HEK293 (cell line): ENCODE results near the gene TESK2.

Source experiments
- CTCF ChIA-PET: fragments of 350-600 bp; formaldehyde crosslinking; extraction: SDS; loops from one replicate; lab custom pipeline; 2021; ENCODE audit warnings: antibody characterized with exemption; lab: Yijun Ruan, JAX
- POLR2A ChIA-PET: fragments of 300-600 bp; formaldehyde crosslinking; extraction: SDS; loops from one replicate; lab custom pipeline; 2020; ENCODE audit warnings: antibody characterized with exemption, inconsistent platforms; lab: Yijun Ruan, JAX
- H3K27ac ChIP-seq: fragments of 200-500 bp; sonication (Bioruptor generic); 2 replicates; pipeline ENCODE4 v1.5.1; 2014; ENCODE audit warnings: low read depth, low read length, control low read depth, inconsistent platforms; ENCODE audit errors: extremely low read depth
- H3K36me3 ChIP-seq, 2 experiments: fragments of 200-500 bp in 1 of 2; sonication (Bioruptor generic) in 1 of 2; 1 replicate in 1 of 2; 2 replicates in 1 of 2; pipeline ENCODE4 v1.5.1; 2014 to 2017; ENCODE audit warnings: inconsistent platforms in 2 of 2, low read length in 2 of 2; ENCODE audit not compliant: control insufficient read depth in 2 of 2, insufficient read depth in 1 of 2
- H3K4me1 ChIP-seq: fragments of 200-500 bp; sonication (Bioruptor generic); 2 replicates; pipeline ENCODE4 v1.5.1; 2014; ENCODE audit warnings: mild to moderate bottlenecking, low read length, inconsistent platforms; ENCODE audit not compliant: control insufficient read depth, insufficient read depth
- H3K4me3 ChIP-seq: 2 replicates; pipeline ENCODE4 v1.5.1; 2011; ENCODE audit warnings: low read depth, mild to moderate bottlenecking, control low read depth, low read length, moderate library complexity
- H3K9me3 ChIP-seq: fragments of 200-500 bp; sonication (Bioruptor generic); 2 replicates; pipeline ENCODE4 v1.5.1; 2014; ENCODE audit warnings: low read depth, low read length, inconsistent platforms; ENCODE audit not compliant: control insufficient read depth, insufficient read depth
- GLIS2 ChIP-seq: fragments of 450-650 bp; formaldehyde crosslinking; IDR thresholded peaks from 2 replicates; pipeline ENCODE4 v1.5.1; 2016; ENCODE audit warnings: missing biosample characterization, missing genetic modification characterization
- IKZF3 ChIP-seq: fragments of 450-650 bp; IDR thresholded peaks from 2 replicates; pipeline ENCODE4 v1.5.0; 2018; ENCODE audit warnings: missing biosample characterization, mild to moderate bottlenecking, missing genetic modification characterization, moderate library complexity
- KLF1 ChIP-seq: fragments of 450-650 bp; formaldehyde crosslinking; IDR thresholded peaks from 2 replicates; pipeline ENCODE4 v1.5.1; 2016; ENCODE audit warnings: missing biosample characterization, missing genetic modification characterization
- KLF16 ChIP-seq: fragments of 450-650 bp; formaldehyde crosslinking; IDR thresholded peaks from 2 replicates; pipeline ENCODE4 v1.5.1; 2017; ENCODE audit warnings: missing biosample characterization, missing genetic modification characterization
- MZF1 ChIP-seq: fragments of 450-650 bp; formaldehyde crosslinking; IDR thresholded peaks from 2 replicates; pipeline ENCODE4 v1.5.1; 2017; ENCODE audit warnings: missing biosample characterization, missing genetic modification characterization, borderline replicate concordance
- RBAK ChIP-seq: fragments of 450-650 bp; formaldehyde crosslinking; IDR thresholded peaks from 2 replicates; pipeline ENCODE4 v1.5.1; 2016; ENCODE audit warnings: missing biosample characterization, missing genetic modification characterization
- TRIM28 ChIP-seq: IDR thresholded peaks from 2 replicates; pipeline ENCODE4 v1.6.1; 2011; ENCODE audit warnings: low read length, control low read depth, borderline replicate concordance
- YY2 ChIP-seq: fragments of 450-650 bp; formaldehyde crosslinking; IDR thresholded peaks from 2 replicates; pipeline ENCODE4 v1.5.1; 2016; ENCODE audit warnings: missing biosample characterization, missing genetic modification characterization
- ZBTB21 ChIP-seq: fragments of 450-650 bp; formaldehyde crosslinking; IDR thresholded peaks from 2 replicates; pipeline ENCODE4 v1.5.1; 2017; ENCODE audit warnings: missing biosample characterization, missing genetic modification characterization
- ZBTB48 ChIP-seq: fragments of 450-650 bp; formaldehyde crosslinking; IDR thresholded peaks from 2 replicates; pipeline ENCODE4 v1.5.1; 2016; ENCODE audit warnings: missing biosample characterization, missing genetic modification characterization
- ZBTB7A ChIP-seq: fragments of 450-650 bp; formaldehyde crosslinking; IDR thresholded peaks from 2 replicates; pipeline ENCODE4 v1.5.1; 2016; ENCODE audit warnings: low read depth, missing biosample characterization, missing genetic modification characterization
- ZFHX2 ChIP-seq: fragments of 450-650 bp; formaldehyde crosslinking; conservative IDR thresholded peaks from 2 replicates; pipeline ENCODE4 v1.5.1; 2016; ENCODE audit warnings: missing biosample characterization, missing genetic modification characterization
- ZNF10 ChIP-seq: fragments of 450-650 bp; formaldehyde crosslinking; IDR thresholded peaks from 2 replicates; pipeline ENCODE4 v1.5.1; 2017; ENCODE audit warnings: missing biosample characterization, missing genetic modification characterization
- ZNF174 ChIP-seq: fragments of 450-650 bp; formaldehyde crosslinking; IDR thresholded peaks from 2 replicates; pipeline ENCODE4 v1.5.0; 2017; ENCODE audit warnings: missing biosample characterization, mild to moderate bottlenecking, missing genetic modification characterization
- ZNF2 ChIP-seq: fragments of 450-650 bp; formaldehyde crosslinking; IDR thresholded peaks from 2 replicates; pipeline ENCODE4 v1.5.1; 2016; ENCODE audit warnings: missing biosample characterization, missing genetic modification characterization
- ZNF266 ChIP-seq: fragments of 450-650 bp; formaldehyde crosslinking; IDR thresholded peaks from 2 replicates; pipeline ENCODE4 v1.5.1; 2016; ENCODE audit warnings: missing biosample characterization, missing genetic modification characterization, low read depth
- ZNF350 ChIP-seq: fragments of 450-650 bp; formaldehyde crosslinking; IDR thresholded peaks from 2 replicates; pipeline ENCODE4 v1.5.0; 2017; ENCODE audit warnings: missing biosample characterization, mild to moderate bottlenecking, missing genetic modification characterization
- ZNF423 ChIP-seq: fragments of 450-650 bp; formaldehyde crosslinking; IDR thresholded peaks from 2 replicates; pipeline ENCODE4 v1.5.1; 2016; ENCODE audit warnings: missing biosample characterization, missing genetic modification characterization
- ZNF473 ChIP-seq: fragments of 450-650 bp; formaldehyde crosslinking; IDR thresholded peaks from 2 replicates; pipeline ENCODE4 v1.5.1; 2017; ENCODE audit warnings: missing biosample characterization, missing genetic modification characterization
- ZNF521 ChIP-seq: fragments of 450-650 bp; formaldehyde crosslinking; IDR thresholded peaks from 2 replicates; pipeline ENCODE4 v1.5.1; 2017; ENCODE audit warnings: missing biosample characterization, mild to moderate bottlenecking, missing genetic modification characterization
- ZNF596 ChIP-seq: fragments of 450-650 bp; IDR thresholded peaks from 2 replicates; pipeline ENCODE4 v1.5.0; 2018; ENCODE audit warnings: missing biosample characterization, mild to moderate bottlenecking, missing genetic modification characterization, moderate library complexity
- ZNF629 ChIP-seq: fragments of 450-650 bp; formaldehyde crosslinking; IDR thresholded peaks from 2 replicates; pipeline ENCODE4 v1.5.1; 2017; ENCODE audit warnings: missing biosample characterization, missing genetic modification characterization
- ZNF747 ChIP-seq: fragments of 450-650 bp; formaldehyde crosslinking; IDR thresholded peaks from 2 replicates; pipeline ENCODE4 v1.5.1; 2016; ENCODE audit warnings: missing biosample characterization, missing genetic modification characterization
- ZNF768 ChIP-seq: fragments of 450-650 bp; formaldehyde crosslinking; IDR thresholded peaks from 2 replicates; pipeline ENCODE4 v1.5.1; 2018; ENCODE audit warnings: missing biosample characterization, mild to moderate bottlenecking, missing genetic modification characterization
- ZNF791 ChIP-seq: fragments of 450-650 bp; formaldehyde crosslinking; IDR thresholded peaks from 2 replicates; pipeline ENCODE4 v1.5.1; 2016; ENCODE audit warnings: missing biosample characterization, missing genetic modification characterization
- ZNF792 ChIP-seq: fragments of 450-650 bp; formaldehyde crosslinking; IDR thresholded peaks from 2 replicates; pipeline ENCODE4 v1.5.1; 2016; ENCODE audit warnings: missing biosample characterization, missing genetic modification characterization
- ZSCAN30 ChIP-seq: fragments of 450-650 bp; IDR thresholded peaks from 2 replicates; pipeline ENCODE4 v1.5.1; 2018; ENCODE audit warnings: missing biosample characterization, mild to moderate bottlenecking, missing genetic modification characterization, moderate library complexity
- TF ChIP-seq, protein P1 (sequence below): fragments of 450-650 bp; formaldehyde crosslinking; IDR thresholded peaks from 2 replicates; pipeline ENCODE4 v1.5.1; 2016; ENCODE audit warnings: missing biosample characterization, missing genetic modification characterization
- TF ChIP-seq, protein P2 (sequence below): fragments of 450-650 bp; formaldehyde crosslinking; IDR thresholded peaks from 2 replicates; pipeline ENCODE4; 2016; ENCODE audit warnings: missing biosample characterization, missing genetic modification characterization
- TF ChIP-seq, protein P3 (sequence below): fragments of 450-650 bp; formaldehyde crosslinking; IDR thresholded peaks from 2 replicates; pipeline ENCODE4 v1.5.1; 2016; ENCODE audit warnings: missing biosample characterization, missing genetic modification characterization, borderline replicate concordance
- TF ChIP-seq, protein P4 (sequence below): sonication (generic); formaldehyde crosslinking; IDR thresholded peaks from 2 replicates; pipeline ENCODE4 v1.8.1; 2022; ENCODE audit warnings: mild to moderate bottlenecking, moderate library complexity, missing genetic modification reagents

The TESK2 gene

DNA sequence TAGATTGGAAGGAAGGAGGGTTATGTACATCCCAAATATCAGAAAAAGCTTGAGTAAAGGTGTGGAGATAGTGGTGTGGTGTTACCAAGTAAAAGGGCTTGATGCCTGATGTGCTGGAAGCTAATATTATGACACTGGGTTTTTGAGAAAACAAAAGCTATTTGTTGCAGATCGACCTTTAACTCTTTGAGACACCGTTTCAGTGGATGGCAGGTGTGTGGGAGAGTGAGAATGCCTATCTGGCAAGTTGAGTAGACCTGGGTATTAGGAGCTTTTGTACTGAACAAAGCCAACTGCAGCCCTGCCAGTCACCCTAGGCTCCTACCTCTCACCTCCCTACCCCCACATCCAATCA is 10.5 kb upstream of the TESK2 start:
- no peak overlapping the region for H3K27ac ChIP-seq
- TF ChIP-seq, protein P1, sequence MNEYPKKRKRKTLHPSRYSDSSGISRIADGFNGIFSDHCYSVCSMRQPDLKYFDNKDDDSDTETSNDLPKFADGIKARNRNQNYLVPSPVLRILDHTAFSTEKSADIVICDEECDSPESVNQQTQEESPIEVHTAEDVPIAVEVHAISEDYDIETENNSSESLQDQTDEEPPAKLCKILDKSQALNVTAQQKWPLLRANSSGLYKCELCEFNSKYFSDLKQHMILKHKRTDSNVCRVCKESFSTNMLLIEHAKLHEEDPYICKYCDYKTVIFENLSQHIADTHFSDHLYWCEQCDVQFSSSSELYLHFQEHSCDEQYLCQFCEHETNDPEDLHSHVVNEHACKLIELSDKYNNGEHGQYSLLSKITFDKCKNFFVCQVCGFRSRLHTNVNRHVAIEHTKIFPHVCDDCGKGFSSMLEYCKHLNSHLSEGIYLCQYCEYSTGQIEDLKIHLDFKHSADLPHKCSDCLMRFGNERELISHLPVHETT: no peak
- TF ChIP-seq KLF16 (tag by site-specific recombination): no peak
- no peak for TF ChIP-seq ZNF350 (tag by site-specific recombination)
- no peak for TF ChIP-seq ZNF2
- no peak for TF ChIP-seq KLF1 (tag by site-specific recombination)
- TF ChIP-seq YY2 (tag by site-specific recombination): no peak
- TF ChIP-seq ZNF629 (tag by site-specific recombination): no peak
- TF ChIP-seq ZNF266 (tag by site-specific recombination): no peak
- TF ChIP-seq ZNF596 (tag by site-specific recombination): no peak
- TF ChIP-seq RBAK (tag by site-specific recombination): no peak
- TF ChIP-seq ZNF791: no peak
- TF ChIP-seq, protein P2, sequence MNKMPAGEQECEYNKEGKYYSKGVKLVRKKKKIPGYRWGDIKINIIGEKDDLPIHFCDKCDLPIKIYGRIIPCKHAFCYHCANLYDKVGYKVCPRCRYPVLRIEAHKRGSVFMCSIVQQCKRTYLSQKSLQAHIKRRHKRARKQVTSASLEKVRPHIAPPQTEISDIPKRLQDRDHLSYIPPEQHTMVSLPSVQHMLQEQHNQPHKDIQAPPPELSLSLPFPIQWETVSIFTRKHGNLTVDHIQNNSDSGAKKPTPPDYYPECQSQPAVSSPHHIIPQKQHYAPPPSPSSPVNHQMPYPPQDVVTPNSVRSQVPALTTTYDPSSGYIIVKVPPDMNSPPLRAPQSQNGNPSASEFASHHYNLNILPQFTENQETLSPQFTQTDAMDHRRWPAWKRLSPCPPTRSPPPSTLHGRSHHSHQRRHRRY: no peak
- TF ChIP-seq ZBTB48: no peak
- no peak for TF ChIP-seq ZNF768 (tag by site-specific recombination)
- TF ChIP-seq ZNF174 (tag by site-specific recombination): no peak
- no peak for TF ChIP-seq ZNF747 (tag by site-specific recombination)
- TF ChIP-seq ZNF792 (tag by site-specific recombination): no peak
- TF ChIP-seq ZNF423 (tag by site-specific recombination): no peak
- no peak for TF ChIP-seq ZFHX2 (tag by site-specific recombination)
- TF ChIP-seq, all 188 proteins: peak for 0
- H3K36me3 ChIP-seq: peaks cover 0 to 10% of the 10 kb centered on the region in 2 experiments; a peak in 2 of 3 replicates
- ChIA-PET CTCF (interaction anchor here (0.5 to 2.3 kb wide), 7 partner anchors 9 to 198 kb away, joined by 3 to 10 read pairs (median 4); no protein-coding TSS in a partner anchor), POLR2A (interaction anchor here (2.2 to 4.9 kb wide), 5 partner anchors 10 to 161 kb away, joined by 8 to 86 read pairs (median 23); partner anchors contain the start of genes MUTYH, PRDX1, TESK2 and TOE1)
- no peaks in the 10 kb centered on the region for H3K9me3 ChIP-seq
- no peaks in the 10 kb centered on the region for H3K4me1 ChIP-seq
- H3K4me3 ChIP-seq: no peak overlapping the region

DNA sequence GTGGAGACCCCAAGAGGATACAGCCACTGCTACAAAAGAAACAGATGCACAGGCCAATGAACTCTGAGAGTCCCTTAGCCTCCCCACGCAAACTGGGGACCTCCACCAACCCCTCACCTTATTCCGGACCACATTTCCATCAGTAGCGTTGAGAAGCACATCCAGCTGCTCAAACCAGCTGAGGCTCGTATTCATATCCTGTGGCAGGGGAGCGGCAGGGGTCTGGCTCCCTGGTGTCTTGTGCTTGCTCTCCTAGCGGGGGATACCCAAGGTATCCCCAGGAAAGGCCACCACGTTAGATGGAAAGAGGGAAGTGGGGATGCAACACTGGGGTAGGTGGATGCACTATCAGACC is 8.4 kb upstream of the TESK2 start:
- H3K4me3 ChIP-seq: peak overlapping the region; percentile 56
- H3K4me1 ChIP-seq: no peaks in the 10 kb centered on the region
- no peak overlapping the region; the same call in 1 of the 2 replicates for H3K27ac ChIP-seq
- H3K9me3 ChIP-seq: no peaks in the 10 kb centered on the region
- CTCF ChIA-PET: interaction anchor here (0.5 to 2.8 kb wide), 7 partner anchors 13 to 485 kb away, joined by 3 to 18 read pairs (median 5); no protein-coding TSS in a partner anchor
- POLR2A ChIA-PET: interaction anchor here (0.7 to 4.9 kb wide), 12 partner anchors 9 to 778 kb away, joined by 3 to 86 read pairs (median 8); partner anchors contain the start of genes MUTYH, NASP, PRDX1 and TESK2
- peaks cover 0 to 26% of the 10 kb centered on the region in 2 experiments; a peak in 2 of 3 replicates for H3K36me3 ChIP-seq
- TF ChIP-seq ZNF423 (tag by site-specific recombination) (0 out of 2 replicates have a peak, but pooled peaks have one; percentile 46), ZBTB21 (tag by site-specific recombination) (no peak), ZBTB7A (tag by site-specific recombination) (0 out of 2 replicates have a peak, but pooled peaks have one; percentile 15), ZNF10 (tag by site-specific recombination) (no peak), ZNF521 (tag by site-specific recombination) (no peak), GLIS2 (tag by site-specific recombination) (peak; percentile 63; the same call in 1 of the 2 replicates), ZNF473 (tag by site-specific recombination) (no peak), MZF1 (tag by site-specific recombination) (peak; percentile 92), ZNF629 (tag by site-specific recombination) (no peak), TRIM28 (no peak), ZBTB48 (peak; percentile 89), ZSCAN30 (tag by site-specific recombination) (no peak), IKZF3 (tag by site-specific recombination) (peak; percentile 63)
- TF ChIP-seq, protein P3, sequence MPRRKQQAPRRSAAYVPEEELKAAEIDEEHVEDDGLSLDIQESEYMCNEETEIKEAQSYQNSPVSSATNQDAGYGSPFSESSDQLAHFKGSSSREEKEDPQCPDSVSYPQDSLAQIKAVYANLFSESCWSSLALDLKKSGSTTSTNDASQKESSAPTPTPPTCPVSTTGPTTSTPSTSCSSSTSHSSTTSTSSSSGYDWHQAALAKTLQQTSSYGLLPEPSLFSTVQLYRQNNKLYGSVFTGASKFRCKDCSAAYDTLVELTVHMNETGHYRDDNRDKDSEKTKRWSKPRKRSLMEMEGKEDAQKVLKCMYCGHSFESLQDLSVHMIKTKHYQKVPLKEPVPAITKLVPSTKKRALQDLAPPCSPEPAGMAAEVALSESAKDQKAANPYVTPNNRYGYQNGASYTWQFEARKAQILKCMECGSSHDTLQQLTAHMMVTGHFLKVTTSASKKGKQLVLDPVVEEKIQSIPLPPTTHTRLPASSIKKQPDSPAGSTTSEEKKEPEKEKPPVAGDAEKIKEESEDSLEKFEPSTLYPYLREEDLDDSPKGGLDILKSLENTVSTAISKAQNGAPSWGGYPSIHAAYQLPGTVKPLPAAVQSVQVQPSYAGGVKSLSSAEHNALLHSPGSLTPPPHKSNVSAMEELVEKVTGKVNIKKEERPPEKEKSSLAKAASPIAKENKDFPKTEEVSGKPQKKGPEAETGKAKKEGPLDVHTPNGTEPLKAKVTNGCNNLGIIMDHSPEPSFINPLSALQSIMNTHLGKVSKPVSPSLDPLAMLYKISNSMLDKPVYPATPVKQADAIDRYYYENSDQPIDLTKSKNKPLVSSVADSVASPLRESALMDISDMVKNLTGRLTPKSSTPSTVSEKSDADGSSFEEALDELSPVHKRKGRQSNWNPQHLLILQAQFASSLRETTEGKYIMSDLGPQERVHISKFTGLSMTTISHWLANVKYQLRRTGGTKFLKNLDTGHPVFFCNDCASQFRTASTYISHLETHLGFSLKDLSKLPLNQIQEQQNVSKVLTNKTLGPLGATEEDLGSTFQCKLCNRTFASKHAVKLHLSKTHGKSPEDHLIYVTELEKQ: no peak
- TF ChIP-seq, protein P4, sequence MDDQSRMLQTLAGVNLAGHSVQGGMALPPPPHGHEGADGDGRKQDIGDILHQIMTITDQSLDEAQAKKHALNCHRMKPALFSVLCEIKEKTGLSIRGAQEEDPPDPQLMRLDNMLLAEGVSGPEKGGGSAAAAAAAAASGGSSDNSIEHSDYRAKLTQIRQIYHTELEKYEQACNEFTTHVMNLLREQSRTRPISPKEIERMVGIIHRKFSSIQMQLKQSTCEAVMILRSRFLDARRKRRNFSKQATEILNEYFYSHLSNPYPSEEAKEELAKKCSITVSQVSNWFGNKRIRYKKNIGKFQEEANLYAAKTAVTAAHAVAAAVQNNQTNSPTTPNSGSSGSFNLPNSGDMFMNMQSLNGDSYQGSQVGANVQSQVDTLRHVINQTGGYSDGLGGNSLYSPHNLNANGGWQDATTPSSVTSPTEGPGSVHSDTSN (CRISPR knock-in tag): no peak
